A549 (cell line): ENCODE data around the gene CDC42EP4.

Experiments used
- MAZ ChIP-seq: fragments of 150-350 bp; IDR thresholded peaks from 2 replicates; pipeline ENCODE4 v1.6.1; 2014; ENCODE audit warnings: antibody characterized with exemption, low read depth, low read length, borderline replicate concordance
- TF ChIP-seq, protein P1 (sequence below): IDR thresholded peaks from 2 replicates; pipeline ENCODE4 v1.6.1; 2012

DNA sequence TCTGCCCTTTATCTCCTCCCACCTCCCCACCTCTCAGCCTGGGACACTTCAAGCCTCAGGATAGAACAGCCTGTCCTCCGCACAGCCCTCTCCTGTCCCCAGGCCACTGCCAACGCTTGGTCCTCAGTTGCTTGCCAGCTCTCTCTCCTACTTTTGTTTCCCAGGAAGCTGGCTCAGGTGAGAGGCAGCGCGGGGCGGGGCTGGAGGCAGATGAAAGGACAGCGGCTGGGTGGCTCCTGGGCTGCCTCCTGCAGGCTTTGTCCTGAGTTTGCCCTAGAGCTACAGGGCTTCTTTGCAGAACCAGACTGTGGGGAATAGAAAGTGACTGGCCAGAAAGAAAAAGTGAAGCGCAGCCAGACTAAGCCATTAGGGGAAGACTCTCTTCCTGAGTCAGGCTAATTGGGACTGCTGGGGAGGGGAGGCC lies 48.2 kb upstream of the CDC42EP4 start:
- no peak for TF ChIP-seq MAZ
- TF ChIP-seq, protein P1, sequence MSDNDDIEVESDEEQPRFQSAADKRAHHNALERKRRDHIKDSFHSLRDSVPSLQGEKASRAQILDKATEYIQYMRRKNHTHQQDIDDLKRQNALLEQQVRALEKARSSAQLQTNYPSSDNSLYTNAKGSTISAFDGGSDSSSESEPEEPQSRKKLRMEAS, result no peak
